Upper lobe of left lung (tissue), 6 donors: ENCODE results near the gene GMDS. TPM values are rescaled to one million over a fixed set of nuclear protein-coding genes. Genes with fewer than 3 reads are reported as not detected.
"Not testable (repeated sequence)": the region's sequence is repeated elsewhere in the genome, so short reads cannot be mapped to it uniquely, and the experiment has no call there.

ENCODE experiments used
- ATAC-seq, 2 donors: fragments of 200-7000 bp; cut with Tn5 transposase; one replicate each; pipeline ENCODE4 v1.9.1; 2022; ENCODE audit warnings: mild to moderate bottlenecking in 2 of 2, moderate library complexity in 2 of 2; ENCODE audit not compliant: low FRiP score in 2 of 2
- DNase-seq, 2 donors: peaks; one replicate each; pipeline ENCODE4 v3.0.0-alpha.2; 2019 to 2020
- H3K27ac ChIP-seq, 4 donors: fragments of 200-600 bp; sonication (generic); one replicate each; pipeline ENCODE4 v1.5.1; 2016 to 2019
- H3K27me3 ChIP-seq, 4 donors: fragments of 200-600 bp; sonication (generic); one replicate each; pipeline ENCODE4 v1.5.1; 2017 to 2019
- H3K36me3 ChIP-seq, 4 donors: fragments of 200-600 bp; sonication (generic); one replicate each; pipeline ENCODE4 v1.5.1; 2016 to 2019
- H3K4me1 ChIP-seq, 4 donors: fragments of 200-600 bp; sonication (generic); one replicate each; pipeline ENCODE4 v1.5.1; 2018 to 2019
- H3K4me3 ChIP-seq, 4 donors: fragments of 200-600 bp; sonication (generic); one replicate each; pipeline ENCODE4 v1.5.1; 2017 to 2019; ENCODE audit warnings: mild to moderate bottlenecking in 2 of 4, moderate library complexity in 1 of 4
- H3K9me3 ChIP-seq, 4 donors: fragments of 200-600 bp; sonication (generic); one replicate each; pipeline ENCODE4 v1.5.1; 2018 to 2019
- EP300 ChIP-seq, 4 donors: sonication (generic); formaldehyde crosslinking; IDR thresholded peaks; one replicate each; pipeline ENCODE4 v1.5.1; 2017; ENCODE audit warnings: antibody characterized with exemption in 4 of 4, control low read depth in 2 of 4
- POLR2A ChIP-seq, 4 donors: fragments of 450-650 bp; IDR thresholded peaks; one replicate each; pipeline ENCODE4 v1.5.1; 2016 to 2017; ENCODE audit warnings: antibody characterized with exemption in 4 of 4, mild to moderate bottlenecking in 2 of 4
- POLR2AphosphoS5 ChIP-seq, 2 donors: sonication (generic); formaldehyde crosslinking; IDR thresholded peaks; one replicate each; pipeline ENCODE4 v1.5.1; 2017; ENCODE audit warnings: antibody characterized with exemption in 2 of 2
- whole genome bisulfite sequencing, 2 donors: methylation state at CpG; one replicate each; pipeline ENCODE4 v1.1.5; 2017 to 2018; 5-methylcytosine and 5-hydroxymethylcytosine counted together
- total RNA-seq, 6 donors: library from RNA; depleted of rRNA in 4 of 6; stranded (reverse); fragments of >200 nt in 4 of 6; gene quantifications; one replicate each; pipeline versions ENCODE4 v1.1.0 to v1.2.1, GENCODE V29; 2016 to 2021
- TF ChIP-seq, protein P1 (sequence below), 6 experiments: fragments of 450-650 bp in 4 of 6; fragments of 200-600 bp in 2 of 6; sonication (generic) in 2 of 6; IDR thresholded peaks; one replicate each; pipeline ENCODE4 v1.5.1; 2016 to 2019; ENCODE audit warnings: antibody characterized with exemption in 6 of 6
- donor health status: DM: no; HTN: no; CAD: no; lungs with moderate emphysema.
- donor health status: DM: no; HTN: yes; CAD: no; lungs with severe emphysema.

GMDS gene
- total RNA-seq, 6 donors from 2014 or later = 7.6 to 17.8 (median 14.1) TPM

DNA sequence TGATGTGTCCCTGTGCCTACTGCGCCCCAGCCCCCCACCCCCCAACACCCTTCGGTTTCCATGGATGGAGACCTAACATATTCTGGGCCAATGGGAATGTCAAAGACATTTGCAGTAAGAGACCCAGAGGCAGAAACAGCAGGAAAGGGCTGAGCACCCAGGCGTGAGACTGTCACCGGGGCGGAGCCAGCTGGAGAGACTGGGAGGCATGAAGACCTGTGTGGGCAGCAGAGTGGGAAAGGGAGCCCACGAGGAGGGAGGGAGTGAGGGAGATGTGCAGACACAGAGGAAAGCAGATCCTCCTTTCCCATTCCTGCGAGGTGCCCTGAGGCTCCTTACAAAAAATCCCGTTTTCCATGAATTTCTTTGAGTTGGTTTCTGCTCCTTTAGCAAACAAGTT lies 485.5 kb downstream of the GMDS start:
- no peak for ATAC-seq
- 89 to 95% methylated on average over 8 of the region's 8 CpGs for WGBS, 2 donors
- H3K27me3 ChIP-seq = no peaks in the 10 kb centered on the region

DNA sequence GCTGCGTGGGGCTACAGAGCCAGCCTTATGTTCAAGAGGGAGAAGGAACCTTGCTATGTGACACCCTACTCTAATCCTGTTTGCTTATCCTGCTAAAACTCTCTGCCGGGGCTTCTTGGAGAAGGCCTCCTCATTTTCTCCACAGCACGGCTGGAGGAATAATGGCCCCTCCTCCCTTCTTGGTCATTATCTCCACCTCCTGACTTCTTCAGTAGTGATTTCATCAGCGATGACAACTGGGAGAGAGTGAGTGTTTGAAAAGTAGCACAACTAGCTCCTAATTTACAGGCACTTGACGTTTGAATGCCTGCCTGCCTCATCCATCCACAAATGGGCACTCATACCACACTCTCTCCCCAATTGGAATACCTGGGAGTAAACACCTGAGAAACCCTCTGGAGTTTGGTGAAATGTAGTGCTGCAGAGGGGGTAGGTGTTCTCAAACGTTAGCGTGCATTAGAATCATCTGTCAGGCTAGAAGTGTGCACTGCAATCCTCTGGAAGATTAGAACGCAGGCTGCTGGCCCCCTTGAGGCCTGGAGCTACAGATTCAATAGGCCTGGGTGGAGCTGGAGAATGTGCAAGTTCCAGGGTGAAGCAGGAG lies 487.2 kb downstream of the GMDS start:
- Histone ChIP-seq H3K36me3 (no peaks in the 10 kb centered on the region), H3K4me1 (peaks cover 0 to 4% (median 2%) of the 10 kb centered on the region in 4 donors), H3K27me3 (no peaks in the 10 kb centered on the region), H3K27ac (no peak overlapping the region), H3K9me3 (no peaks in the 10 kb centered on the region), H3K4me3 (no peak overlapping the region)
- DNase-seq = no peak
- no peak for ATAC-seq
- WGBS, 2 donors = 65 to 66% methylated on average over 8 of the region's 8 CpGs
- no peak for TF ChIP-seq POLR2A (IDR thresholded peaks at IDR 0.05)
- TF ChIP-seq, protein P1, sequence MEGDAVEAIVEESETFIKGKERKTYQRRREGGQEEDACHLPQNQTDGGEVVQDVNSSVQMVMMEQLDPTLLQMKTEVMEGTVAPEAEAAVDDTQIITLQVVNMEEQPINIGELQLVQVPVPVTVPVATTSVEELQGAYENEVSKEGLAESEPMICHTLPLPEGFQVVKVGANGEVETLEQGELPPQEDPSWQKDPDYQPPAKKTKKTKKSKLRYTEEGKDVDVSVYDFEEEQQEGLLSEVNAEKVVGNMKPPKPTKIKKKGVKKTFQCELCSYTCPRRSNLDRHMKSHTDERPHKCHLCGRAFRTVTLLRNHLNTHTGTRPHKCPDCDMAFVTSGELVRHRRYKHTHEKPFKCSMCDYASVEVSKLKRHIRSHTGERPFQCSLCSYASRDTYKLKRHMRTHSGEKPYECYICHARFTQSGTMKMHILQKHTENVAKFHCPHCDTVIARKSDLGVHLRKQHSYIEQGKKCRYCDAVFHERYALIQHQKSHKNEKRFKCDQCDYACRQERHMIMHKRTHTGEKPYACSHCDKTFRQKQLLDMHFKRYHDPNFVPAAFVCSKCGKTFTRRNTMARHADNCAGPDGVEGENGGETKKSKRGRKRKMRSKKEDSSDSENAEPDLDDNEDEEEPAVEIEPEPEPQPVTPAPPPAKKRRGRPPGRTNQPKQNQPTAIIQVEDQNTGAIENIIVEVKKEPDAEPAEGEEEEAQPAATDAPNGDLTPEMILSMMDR (IDR thresholded peaks at IDR 0.05) = no peak
- TF ChIP-seq POLR2AphosphoS5 (IDR thresholded peaks at IDR 0.05) = no peak

More for the DNA sequence above, 485.5 kb downstream of the GMDS start:
- Histone ChIP-seq H3K36me3 (no peaks in the 10 kb centered on the region), H3K9me3 (no peaks in the 10 kb centered on the region), H3K4me3 (no peak overlapping the region), H3K4me1 (peaks cover 0 to 4% (median 2%) of the 10 kb centered on the region in 4 donors), H3K27ac (no peak overlapping the region)
- DNase-seq = no peak
- TF ChIP-seq EP300 (IDR thresholded peaks at IDR 0.05) (no peak), POLR2AphosphoS5 (IDR thresholded peaks at IDR 0.05) (no peak), POLR2A (IDR thresholded peaks at IDR 0.05) (no peak)
- TF ChIP-seq, protein P1 (IDR thresholded peaks at IDR 0.05) = no peak

DNA sequence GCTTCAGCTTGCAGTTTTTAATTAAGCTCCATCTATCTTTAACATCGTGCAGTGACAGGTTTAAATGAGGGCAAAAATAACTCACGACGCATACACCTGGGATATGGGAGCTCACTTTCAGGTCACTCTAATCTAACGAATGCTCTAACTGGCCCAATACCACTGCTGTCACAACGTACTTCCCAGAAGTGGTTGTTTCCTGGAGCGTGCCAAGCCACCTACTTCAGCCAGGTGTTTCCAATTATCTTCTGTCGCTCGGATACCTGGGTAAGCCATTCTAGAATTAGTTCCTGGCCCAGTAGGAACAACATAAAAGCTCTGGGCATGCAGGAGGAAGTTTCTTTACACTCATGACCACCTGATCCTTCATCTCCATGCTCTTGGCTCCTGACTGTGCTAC lies 488.3 kb downstream of the GMDS start:
- WGBS, 2 donors = 55 to 66% methylated on average over 8 of the region's 8 CpGs
- H3K27ac ChIP-seq = no peak overlapping the region
- peaks cover 0 to 4% (median 2%) of the 10 kb centered on the region in 4 donors for H3K4me1 ChIP-seq
- ATAC-seq = peak in 1 of 2 donors; percentile 77
- DNase-seq = peak in 1 of 2 donors; percentile 62
- H3K36me3 ChIP-seq = no peaks in the 10 kb centered on the region
- no peak overlapping the region for H3K4me3 ChIP-seq
- peak in 1 of 4 donors; percentile 29 for TF ChIP-seq EP300 (IDR thresholded peaks at IDR 0.05)
- TF ChIP-seq POLR2A (IDR thresholded peaks at IDR 0.05) = no peak
- peak in 1 of 2 donors; percentile 27 for TF ChIP-seq POLR2AphosphoS5 (IDR thresholded peaks at IDR 0.05)
- no peaks in the 10 kb centered on the region for H3K9me3 ChIP-seq
- no peaks in the 10 kb centered on the region for H3K27me3 ChIP-seq

DNA sequence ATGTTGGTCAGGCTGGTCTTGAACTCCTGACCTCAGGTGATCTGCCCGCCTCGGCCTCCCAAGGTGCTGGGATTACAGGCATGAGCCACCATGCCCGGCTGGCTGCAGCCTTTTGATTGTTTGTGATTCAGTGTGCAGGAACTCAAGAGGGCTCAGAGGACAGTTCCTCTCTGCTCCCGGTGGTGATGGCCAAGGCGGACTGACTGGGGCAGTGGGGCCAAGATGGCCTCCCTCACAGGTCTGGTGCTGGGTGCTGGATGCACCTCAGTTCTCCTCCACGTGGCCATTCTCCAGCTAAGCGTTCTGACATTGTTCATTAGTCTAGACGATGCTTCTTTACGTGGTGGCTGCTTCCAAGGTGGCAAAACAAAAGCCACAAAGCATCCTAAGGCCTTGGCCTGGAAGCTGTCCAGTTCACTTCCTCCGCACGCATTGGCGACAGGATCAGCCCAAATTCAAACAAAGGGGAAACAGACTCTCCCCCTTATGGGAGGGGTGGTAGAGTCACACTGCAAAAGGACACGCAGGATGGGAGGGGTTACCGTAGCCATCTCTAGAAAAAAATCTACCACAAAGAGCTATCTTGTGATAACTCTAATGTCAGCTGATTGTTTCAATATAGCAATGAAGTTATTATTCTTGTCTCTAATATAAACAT lies 488.8 kb downstream of the GMDS start:
- H3K27me3 ChIP-seq = no peaks in the 10 kb centered on the region
- H3K27ac ChIP-seq = no peak overlapping the region
- H3K4me1 ChIP-seq = peaks cover 0 to 4% (median 2%) of the 10 kb centered on the region in 4 donors
- H3K36me3 ChIP-seq = no peaks in the 10 kb centered on the region
- WGBS, 2 donors = 67 to 76% methylated on average over 12 to 14 of the region's 14 CpGs
- no peak for TF ChIP-seq POLR2A (IDR thresholded peaks at IDR 0.05)
- TF ChIP-seq, protein P1 (IDR thresholded peaks at IDR 0.05) = no peak
- no peak for TF ChIP-seq EP300 (IDR thresholded peaks at IDR 0.05)
- no peak for TF ChIP-seq POLR2AphosphoS5 (IDR thresholded peaks at IDR 0.05)
- H3K4me3 ChIP-seq = no peak overlapping the region
- DNase-seq (no peak), ATAC-seq (no peak)
- H3K9me3 ChIP-seq = no peaks in the 10 kb centered on the region

DNA sequence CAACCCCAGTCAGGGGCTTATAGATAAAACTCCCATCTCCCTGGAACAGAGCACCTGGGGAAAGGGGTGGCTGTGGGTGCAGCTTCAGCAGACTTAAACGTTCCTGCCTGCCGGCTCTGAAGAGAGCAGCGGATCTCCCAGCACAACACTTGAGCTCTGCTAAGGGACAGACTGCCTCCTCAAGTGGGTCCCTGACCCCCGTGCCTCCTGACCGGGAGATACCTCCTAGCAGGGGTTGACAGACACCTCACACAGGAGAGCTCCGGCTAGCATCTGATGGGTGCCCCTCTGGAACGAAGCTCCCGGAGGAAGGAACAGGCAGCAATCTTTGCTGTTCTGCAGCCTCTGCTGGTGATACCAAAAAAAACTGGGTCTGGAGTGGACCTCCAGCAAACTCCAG lies 494.3 kb downstream of the GMDS start:
- not testable (repeated sequence) for DNase-seq, H3K9me3 ChIP-seq, ATAC-seq, H3K36me3 ChIP-seq, H3K27ac ChIP-seq, H3K4me1 ChIP-seq, H3K27me3 ChIP-seq, H3K4me3 ChIP-seq
- 83 to 100% methylated on average over 2 to 3 of the region's 8 CpGs for WGBS, 2 donors
